GM19023 (cell line): ENCODE data around the gene RPL29.

Experiments used
- ATAC-seq: cut with Tn5 transposase; IDR thresholded peaks from one replicate; pipeline ENCODE4 v1.9.1; 2021; ENCODE audit warnings: mild to moderate bottlenecking, moderate library complexity; ENCODE audit not compliant: unreplicated experiment

The RPL29 gene

GRCh38 chr3:51948016-51948580 lies 47.6 kb downstream of the RPL29 start:
- ATAC-seq = no peak

- ATAC-seq = no peak
Measured at GRCh38 chr3:51947215-51947900, 48.3 kb downstream of the RPL29 start.

GRCh38 chr3:51946796-51947195 lies 48.9 kb downstream of the RPL29 start:
- ATAC-seq = no peak

- ATAC-seq = no peak
Measured at GRCh38 chr3:51945926-51946705, 49.6 kb downstream of the RPL29 start.

GRCh38 chr3:51945031-51945840 lies 50.5 kb downstream of the RPL29 start:
- no peak for ATAC-seq

GRCh38 chr3:51944451-51945021 lies 51.2 kb downstream of the RPL29 start:
- ATAC-seq = no peak
